ENCODE measurements around the gene MRPS5. TPM values are rescaled to one million over a fixed set of nuclear protein-coding genes. Genes with fewer than 3 reads are reported as not detected.
A peak's percentile ranks its signal among the peaks of the same experiment; 100 is the strongest.

Gene MRPS5
- total RNA-seq, 1 donor from 2014 or later, result 43.3 TPM

DNA sequence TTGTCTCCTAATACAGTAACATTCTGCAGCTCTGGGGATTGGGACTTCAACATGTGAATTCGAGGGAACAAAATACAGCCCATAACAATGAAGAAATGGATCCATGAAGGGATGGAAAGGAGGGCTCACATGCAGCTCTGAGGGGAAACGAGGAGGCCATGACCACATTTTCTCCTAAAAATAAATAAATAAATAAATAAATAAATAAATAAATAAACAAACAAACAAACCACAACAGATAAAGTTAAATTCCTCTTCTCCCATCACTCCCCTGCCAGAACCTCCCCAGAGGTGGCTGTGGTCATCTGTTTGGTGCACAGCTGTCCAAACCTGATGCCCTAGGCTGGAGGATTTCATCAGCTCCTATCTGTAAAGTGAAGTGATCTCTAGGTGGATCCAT lies 53.4 kb downstream of the MRPS5 start:
- Mint-ChIP-seq H3K27me3 (ENCODE audit: unreplicated experiment) (peaks cover 15% of the 10 kb centered on the region), H3K9me3 (ENCODE audit: unreplicated experiment) (no peaks in the 10 kb centered on the region), H3K4me1 (ENCODE audit: unreplicated experiment) (no peaks in the 10 kb centered on the region), H3K4me3 (ENCODE audit: unreplicated experiment) (no peak overlapping the region), H3K27ac (ENCODE audit: unreplicated experiment) (no peak overlapping the region), H3K36me3 (ENCODE audit: unreplicated experiment) (no peaks in the 10 kb centered on the region)
- TF ChIP-seq, protein P1, sequence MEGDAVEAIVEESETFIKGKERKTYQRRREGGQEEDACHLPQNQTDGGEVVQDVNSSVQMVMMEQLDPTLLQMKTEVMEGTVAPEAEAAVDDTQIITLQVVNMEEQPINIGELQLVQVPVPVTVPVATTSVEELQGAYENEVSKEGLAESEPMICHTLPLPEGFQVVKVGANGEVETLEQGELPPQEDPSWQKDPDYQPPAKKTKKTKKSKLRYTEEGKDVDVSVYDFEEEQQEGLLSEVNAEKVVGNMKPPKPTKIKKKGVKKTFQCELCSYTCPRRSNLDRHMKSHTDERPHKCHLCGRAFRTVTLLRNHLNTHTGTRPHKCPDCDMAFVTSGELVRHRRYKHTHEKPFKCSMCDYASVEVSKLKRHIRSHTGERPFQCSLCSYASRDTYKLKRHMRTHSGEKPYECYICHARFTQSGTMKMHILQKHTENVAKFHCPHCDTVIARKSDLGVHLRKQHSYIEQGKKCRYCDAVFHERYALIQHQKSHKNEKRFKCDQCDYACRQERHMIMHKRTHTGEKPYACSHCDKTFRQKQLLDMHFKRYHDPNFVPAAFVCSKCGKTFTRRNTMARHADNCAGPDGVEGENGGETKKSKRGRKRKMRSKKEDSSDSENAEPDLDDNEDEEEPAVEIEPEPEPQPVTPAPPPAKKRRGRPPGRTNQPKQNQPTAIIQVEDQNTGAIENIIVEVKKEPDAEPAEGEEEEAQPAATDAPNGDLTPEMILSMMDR (IDR thresholded peaks at IDR 0.05), result no peak
- no peak for DNase-seq (ENCODE audit: extremely low spot score, unreplicated experiment)

DNA sequence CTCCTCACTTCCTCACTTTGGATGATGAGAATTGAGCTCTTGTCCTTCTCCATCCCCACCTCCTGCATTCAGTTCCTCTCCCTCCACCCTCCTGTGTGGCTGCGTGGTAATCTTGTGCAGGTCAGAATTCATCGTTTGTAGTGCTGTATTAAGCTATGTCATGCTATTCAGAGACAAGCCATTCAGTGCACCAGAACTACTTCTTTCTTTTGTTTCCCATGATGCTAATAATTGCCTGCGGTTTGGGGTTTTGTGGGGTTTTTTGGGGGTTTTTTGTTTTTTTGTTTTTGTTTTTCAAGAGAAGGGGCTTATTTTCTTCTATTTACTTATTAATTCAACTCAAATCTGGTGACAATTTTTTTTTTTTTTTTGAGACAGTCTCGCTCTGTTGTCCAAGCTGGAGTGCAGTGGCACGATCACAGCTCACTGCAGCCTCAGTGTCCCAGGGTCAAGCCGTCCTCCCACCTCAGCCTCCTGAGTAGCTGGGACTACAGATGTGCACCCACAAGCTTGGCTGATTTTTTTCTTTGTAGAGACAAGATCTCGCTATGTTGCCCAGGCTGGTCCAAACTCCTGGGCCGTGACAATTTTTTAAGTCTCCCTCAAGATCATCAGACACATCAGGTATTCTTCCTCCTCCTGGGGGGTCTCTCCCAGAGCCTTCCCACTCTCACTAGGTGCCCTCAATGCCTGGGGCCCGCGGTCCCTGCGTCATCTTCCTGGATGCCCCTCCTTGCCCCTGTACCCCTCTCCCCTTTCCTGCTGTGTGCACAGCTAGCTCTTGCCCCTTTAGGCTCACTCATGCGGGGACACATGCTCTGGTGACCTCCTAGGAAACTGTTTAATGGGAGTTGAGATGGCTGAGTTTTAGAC lies 58.3 kb downstream of the MRPS5 start:
- TF ChIP-seq, protein P1 (IDR thresholded peaks at IDR 0.05), result no peak
- H3K9me3 Mint-ChIP-seq (ENCODE audit: unreplicated experiment), result no peaks in the 10 kb centered on the region
- H3K27me3 Mint-ChIP-seq (ENCODE audit: unreplicated experiment), result peaks cover 29% of the 10 kb centered on the region
- no peaks in the 10 kb centered on the region for H3K4me1 Mint-ChIP-seq (ENCODE audit: unreplicated experiment)
- no peak overlapping the region for H3K27ac Mint-ChIP-seq (ENCODE audit: unreplicated experiment)
- peak; percentile 63 for DNase-seq (ENCODE audit: extremely low spot score, unreplicated experiment)
- no peak overlapping the region for H3K4me3 Mint-ChIP-seq (ENCODE audit: unreplicated experiment)
- no peaks in the 10 kb centered on the region for H3K36me3 Mint-ChIP-seq (ENCODE audit: unreplicated experiment)

DNA sequence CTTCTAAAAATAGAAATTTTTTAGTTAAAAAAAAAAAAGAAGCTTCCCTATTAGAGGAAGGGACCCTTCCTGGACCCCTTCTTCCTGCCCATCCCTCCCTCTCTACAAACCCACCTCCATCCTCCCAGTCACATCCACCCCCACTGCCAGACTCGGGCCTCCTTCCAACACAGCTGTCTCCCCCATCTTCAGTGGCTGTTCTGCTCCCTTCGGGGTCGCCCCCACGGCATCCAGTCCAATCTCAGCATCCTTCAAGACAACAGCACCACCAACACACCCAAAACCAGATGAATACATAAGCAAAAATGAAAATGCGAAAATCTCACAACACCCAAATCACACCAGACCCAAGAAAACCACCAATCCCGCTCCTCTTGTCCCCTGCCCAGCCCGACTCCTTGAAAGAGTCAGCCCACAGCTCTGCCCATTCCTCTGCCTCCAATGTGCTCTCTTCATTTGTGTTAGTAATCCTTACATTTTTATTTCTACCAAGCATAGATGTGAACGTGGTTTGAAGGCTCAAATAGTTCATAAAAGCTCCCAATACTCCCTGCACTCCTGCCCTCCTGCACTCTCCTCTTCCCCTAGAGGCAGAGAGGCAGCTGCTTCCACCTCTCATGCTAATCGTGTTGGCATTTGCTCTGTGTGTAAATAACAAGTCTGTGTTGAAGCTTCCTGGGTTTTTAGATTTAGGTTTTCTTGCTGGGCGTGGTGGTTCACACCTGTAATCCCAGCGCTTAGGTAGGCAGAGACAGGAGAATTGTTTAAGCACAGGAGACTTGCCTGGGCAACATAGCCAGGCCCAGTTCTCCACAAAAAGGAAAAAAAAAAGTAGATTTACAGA lies 59.1 kb downstream of the MRPS5 start:
- H3K4me3 Mint-ChIP-seq (ENCODE audit: unreplicated experiment), result no peak overlapping the region
- H3K4me1 Mint-ChIP-seq (ENCODE audit: unreplicated experiment), result no peaks in the 10 kb centered on the region
- no peak overlapping the region for H3K27ac Mint-ChIP-seq (ENCODE audit: unreplicated experiment)
- TF ChIP-seq, protein P1 (IDR thresholded peaks at IDR 0.05), result no peak
- peak; percentile 59 for DNase-seq (ENCODE audit: extremely low spot score, unreplicated experiment)
- H3K9me3 Mint-ChIP-seq (ENCODE audit: unreplicated experiment), result no peaks in the 10 kb centered on the region
- H3K36me3 Mint-ChIP-seq (ENCODE audit: unreplicated experiment), result no peaks in the 10 kb centered on the region
- H3K27me3 Mint-ChIP-seq (ENCODE audit: unreplicated experiment), result peaks cover 38% of the 10 kb centered on the region

DNA sequence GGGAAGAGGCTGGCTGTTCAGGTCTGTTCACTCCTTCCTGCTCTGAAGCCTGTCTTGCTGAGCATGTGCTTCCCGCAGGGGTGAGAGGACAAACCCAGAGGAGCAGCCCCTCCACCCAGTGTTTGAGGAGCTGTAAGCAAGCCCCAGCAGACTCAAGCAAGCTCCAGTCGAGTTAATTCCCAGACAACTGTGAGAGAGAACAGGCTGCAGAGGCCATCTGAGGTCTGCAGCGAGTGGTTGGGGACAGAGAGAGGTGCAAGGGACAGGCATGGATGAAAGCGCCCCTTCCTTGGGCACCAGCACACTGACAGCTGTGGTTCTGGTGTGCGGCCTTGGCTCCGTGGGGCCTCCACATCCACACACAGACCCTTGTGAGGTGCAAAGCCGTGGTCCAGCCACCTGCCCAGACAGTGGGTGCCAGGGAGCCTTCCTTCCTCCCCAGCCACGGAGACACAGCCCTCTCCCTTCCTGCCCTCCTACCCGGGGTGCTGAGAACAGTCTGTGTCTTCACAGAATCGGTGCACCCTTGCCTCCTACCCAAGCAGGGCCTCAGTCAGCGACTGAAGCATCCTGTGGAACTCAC lies 59.9 kb downstream of the MRPS5 start:
- TF ChIP-seq, protein P1 (IDR thresholded peaks at IDR 0.05), result no peak
- DNase-seq (ENCODE audit: extremely low spot score, unreplicated experiment), result no peak
- no peaks in the 10 kb centered on the region for H3K36me3 Mint-ChIP-seq (ENCODE audit: unreplicated experiment)
- H3K9me3 Mint-ChIP-seq (ENCODE audit: unreplicated experiment), result no peaks in the 10 kb centered on the region
- H3K27ac Mint-ChIP-seq (ENCODE audit: unreplicated experiment), result no peak overlapping the region
- H3K4me1 Mint-ChIP-seq (ENCODE audit: unreplicated experiment), result no peaks in the 10 kb centered on the region
- H3K27me3 Mint-ChIP-seq (ENCODE audit: unreplicated experiment), result peaks cover 43% of the 10 kb centered on the region
- no peak overlapping the region for H3K4me3 Mint-ChIP-seq (ENCODE audit: unreplicated experiment)
